HepG2 (cell line): ENCODE measurements around the gene MRPL34. TPM values are rescaled to one million over a fixed set of nuclear protein-coding genes. Genes with fewer than 3 reads are reported as not detected.

Experiments
- ARNTL ChIP-seq: sonication (generic); formaldehyde crosslinking; IDR thresholded peaks from 2 replicates; pipeline ENCODE4 v1.4.0; 2020; ENCODE audit warnings: mild to moderate bottlenecking, missing genetic modification reagents
- DNMT1 ChIP-seq: sonication (generic); formaldehyde crosslinking; IDR thresholded peaks from 2 replicates; pipeline ENCODE4 v1.5.1; 2020; ENCODE audit warnings: mild to moderate bottlenecking, missing genetic modification reagents
- DZIP1 ChIP-seq: sonication (generic); formaldehyde crosslinking; IDR thresholded peaks from 2 replicates; pipeline ENCODE4 v1.5.0; 2020; ENCODE audit warnings: mild to moderate bottlenecking, missing genetic modification reagents
- FOXA3 ChIP-seq: IDR thresholded peaks from 2 replicates; pipeline ENCODE4 v1.6.1; 2016; ENCODE audit warnings: missing genetic modification reagents, missing compliant biosample characterization
- KLF6 ChIP-seq: IDR thresholded peaks from 2 replicates; pipeline ENCODE4 v1.8.0; 2016; ENCODE audit warnings: missing biosample characterization, missing genetic modification reagents
- MLX ChIP-seq: IDR thresholded peaks from 2 replicates; pipeline ENCODE4 v1.6.1; 2016
- NFATC3 ChIP-seq: sonication (generic); formaldehyde crosslinking; IDR thresholded peaks from 2 replicates; pipeline ENCODE4 v1.5.1; 2020; ENCODE audit warnings: mild to moderate bottlenecking, missing genetic modification reagents
- PAX8 ChIP-seq: sonication (generic); formaldehyde crosslinking; IDR thresholded peaks from 2 replicates; pipeline ENCODE4 v1.8.0; 2022; ENCODE audit warnings: mild to moderate bottlenecking, missing genetic modification reagents, borderline replicate concordance
- PHF8 ChIP-seq: sonication (generic); formaldehyde crosslinking; IDR thresholded peaks from 2 replicates; pipeline ENCODE4 v1.5.0; 2020; ENCODE audit warnings: missing genetic modification reagents
- RBAK ChIP-seq: sonication (generic); formaldehyde crosslinking; IDR thresholded peaks from 2 replicates; pipeline ENCODE4 v1.5.1; 2020; ENCODE audit warnings: mild to moderate bottlenecking, missing genetic modification reagents
- RFX3 ChIP-seq: IDR thresholded peaks from 2 replicates; pipeline ENCODE4 v1.6.1; 2016; ENCODE audit warnings: missing biosample characterization, missing genetic modification reagents
- SKI ChIP-seq: fragments of 450-650 bp; IDR thresholded peaks from one replicate; pipeline ENCODE4 v1.6.1; 2018; ENCODE audit warnings: mild to moderate bottlenecking; ENCODE audit not compliant: partially characterized antibody
- SP1 ChIP-seq, 2 experiments: fragments of 450-650 bp in 1 of 2; sonication (generic) in 1 of 2; formaldehyde crosslinking in 1 of 2; IDR thresholded peaks; 2 replicates each; pipeline versions ENCODE4 v1.4.0 to v1.6.1; 2016 to 2020; ENCODE audit warnings: missing genetic modification reagents in 1 of 2
- ZGPAT ChIP-seq: IDR thresholded peaks from 2 replicates; pipeline ENCODE4 v1.6.1; 2016; ENCODE audit warnings: mild to moderate bottlenecking
- ZNF136 ChIP-seq: sonication (generic); formaldehyde crosslinking; IDR thresholded peaks from 2 replicates; pipeline ENCODE4 v1.8.1; 2022; ENCODE audit warnings: low read depth, mild to moderate bottlenecking, moderate library complexity, missing genetic modification reagents
- ZNF225 ChIP-seq: sonication (generic); formaldehyde crosslinking; IDR thresholded peaks from 2 replicates; pipeline ENCODE4 v1.4.0; 2020; ENCODE audit warnings: mild to moderate bottlenecking, missing genetic modification reagents
- ZNF263 ChIP-seq: sonication (generic); formaldehyde crosslinking; IDR thresholded peaks from 2 replicates; pipeline ENCODE4 v1.4.0; 2020; ENCODE audit warnings: missing genetic modification reagents
- ZNF280D ChIP-seq: sonication (generic); formaldehyde crosslinking; IDR thresholded peaks from 2 replicates; pipeline ENCODE4 v1.5.1; 2020; ENCODE audit warnings: mild to moderate bottlenecking, missing genetic modification reagents
- ZNF282 ChIP-seq: fragments of 450-650 bp; IDR thresholded peaks from 2 replicates; pipeline ENCODE4 v1.6.1; 2018; ENCODE audit not compliant: partially characterized antibody
- ZNF558 ChIP-seq: sonication (generic); formaldehyde crosslinking; IDR thresholded peaks from 2 replicates; pipeline ENCODE4 v1.9.0; 2022; ENCODE audit warnings: mild to moderate bottlenecking, missing genetic modification reagents, borderline replicate concordance
- ZNF784 ChIP-seq: sonication (generic); formaldehyde crosslinking; IDR thresholded peaks from 2 replicates; pipeline ENCODE4 v1.5.1; 2020; ENCODE audit warnings: missing genetic modification reagents, mild to moderate bottlenecking, borderline replicate concordance
- polyA plus RNA-seq, 8 experiments: library from polyadenylated mRNA; depleted of rRNA in 3 of 8; stranded (reverse) in 7 of 8; unstranded in 1 of 8; fragments of >200 nt; fragmentation: Illumina TruSeq in 4 of 8; extraction: Trizol in 4 of 8; gene quantifications; 2 replicates each; pipeline versions ENCODE4 v1.2.1 to v1.2.3, GENCODE V29; 2011 to 2016; ENCODE audit warnings: low read depth in 4 of 8, missing spikeins in 1 of 8, mixed read lengths in 1 of 8; ENCODE audit not compliant: insufficient read depth in 1 of 8
- total RNA-seq, 5 experiments: library from RNA; depleted of rRNA; stranded (reverse); fragments of >200 nt; fragmentation: Illumina TruSeq; extraction: Trizol; gene quantifications; 2 replicates each; pipeline ENCODE4 v1.2.3, GENCODE V29; 2016; ENCODE audit warnings: low read depth in 1 of 5

Gene MRPL34
- total and polyA plus RNA-seq, 2 of the 13 experiments (the other 11 are each of a cell fraction or from before 2014, with no cell fraction given), result 74.0 to 77.3 TPM

GRCh38 chr19:17334414-17335409 is 29.0 kb downstream of the MRPL34 start, which contains the start of gene ANO8 (continued):
- no peak for TF ChIP-seq ZNF784 (CRISPR knock-in tag)
- no peak for TF ChIP-seq ZNF558 (CRISPR knock-in tag)
- peak; percentile 69 for TF ChIP-seq SKI
- no peak for TF ChIP-seq ZNF280D
- TF ChIP-seq DNMT1 (CRISPR knock-in tag), result 0 out of 2 replicates have a peak, but pooled peaks have one; percentile 75
- TF ChIP-seq ARNTL (CRISPR knock-in tag), result no peak; the same call in 1 of the 2 replicates
- no peak for TF ChIP-seq PAX8 (CRISPR knock-in tag)
- TF ChIP-seq MLX (CRISPR knock-in tag), result no peak
- TF ChIP-seq NFATC3, result no peak
- no peak for TF ChIP-seq ZGPAT
- TF ChIP-seq RBAK (CRISPR knock-in tag), result no peak
- TF ChIP-seq ZNF263 (CRISPR knock-in tag), result peak; percentile 48; the same call in 1 of the 2 replicates
- no peak for TF ChIP-seq ZNF136 (CRISPR knock-in tag)
- TF ChIP-seq ZNF225 (CRISPR knock-in tag), result 0 out of 2 replicates have a peak, but pooled peaks have one; percentile 62
- TF ChIP-seq DZIP1 (CRISPR knock-in tag), result no peak
- TF ChIP-seq FOXA3 (CRISPR knock-in tag), result peak; percentile 9; the same call in 1 of the 2 replicates
- TF ChIP-seq SP1 (IDR thresholded peaks at IDR 0.05), result no peak
- peak; percentile 81 for TF ChIP-seq SP1 (CRISPR knock-in tag; IDR thresholded peaks at IDR 0.05)
- TF ChIP-seq ZNF282, result no peak
- no peak for TF ChIP-seq RFX3 (CRISPR knock-in tag)
- peak; percentile 40 for TF ChIP-seq PHF8 (CRISPR knock-in tag)
- TF ChIP-seq KLF6 (CRISPR knock-in tag), result no peak
